ENCODE measurements around the gene WHRN. TPM values are rescaled to one million over a fixed set of nuclear protein-coding genes. Genes with fewer than 3 reads are reported as not detected.

The WHRN gene
- total RNA-seq, 4 donors from 2014 or later = 3.0 to 15.5 (median 6.6) TPM

- TF ChIP-seq CTCF (IDR thresholded peaks at IDR 0.05) = no peak
- DNase-seq (ENCODE audit: low spot score) (no peak), ATAC-seq (ENCODE audit: low FRiP score) (no peak)
These were observed 18.9 kb downstream of the WHRN start for GRCh38 chr9:114486205-114486963.

DNA sequence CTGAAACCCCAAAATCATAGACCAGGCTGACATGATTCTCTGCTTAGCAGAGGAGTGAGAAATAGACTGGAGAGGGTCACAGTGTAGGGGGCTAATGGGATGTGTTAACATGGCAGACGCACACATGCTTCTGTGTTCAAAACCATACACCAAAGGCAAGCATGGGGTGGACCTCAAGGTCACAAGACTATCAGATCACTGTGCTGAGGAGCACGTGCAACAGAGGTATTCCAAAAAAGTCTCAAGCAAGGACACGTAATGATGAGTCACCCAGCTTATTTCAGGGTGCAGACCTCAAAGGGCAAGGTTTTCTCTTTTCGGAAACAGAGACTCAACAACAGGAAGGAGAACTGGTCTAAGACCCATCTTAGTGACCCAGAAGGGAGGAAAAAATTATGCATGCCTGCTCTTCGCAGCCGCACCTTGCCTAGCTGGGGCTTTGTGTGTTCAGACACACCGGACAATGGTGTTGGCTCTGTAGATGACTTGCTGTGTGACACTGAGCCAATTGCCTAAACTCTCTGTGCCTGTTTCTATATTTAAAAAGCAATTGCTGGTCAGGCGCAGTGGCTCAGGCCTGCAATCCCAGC is 20.3 kb downstream of the WHRN start:
- ATAC-seq (ENCODE audit: low FRiP score) = no peak
- no peak for TF ChIP-seq CTCF (IDR thresholded peaks at IDR 0.05)
- no peak for DNase-seq (ENCODE audit: low spot score)

DNA sequence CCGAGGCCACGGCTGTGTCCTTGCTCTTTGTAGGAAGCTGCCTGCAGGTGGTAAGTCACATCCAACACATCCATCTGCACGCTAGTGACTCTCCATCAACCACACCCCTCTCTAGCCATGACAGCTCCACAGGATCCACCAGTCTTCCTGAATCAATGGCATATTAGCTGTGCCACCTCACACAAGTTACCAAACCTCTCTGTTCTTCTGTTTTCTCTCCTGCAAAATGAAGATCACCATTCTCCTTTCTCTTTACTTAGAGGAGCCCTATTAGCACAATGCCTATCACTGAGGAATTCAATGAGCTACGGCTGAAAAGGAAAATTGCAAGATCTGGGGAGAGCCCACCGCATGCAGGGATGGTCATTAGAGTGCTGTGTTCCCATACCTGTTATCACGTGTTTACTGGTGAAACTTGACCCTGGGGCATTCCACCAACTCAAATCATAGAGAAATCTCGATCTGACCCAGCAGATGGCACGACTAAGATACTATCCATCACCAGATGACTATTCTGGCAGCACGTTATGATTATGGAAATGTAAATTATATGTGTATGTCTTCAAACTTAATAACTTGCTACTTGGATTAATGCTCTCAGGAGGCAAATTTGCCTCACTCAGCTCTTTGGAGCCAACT is 20.9 kb downstream of the WHRN start:
- ATAC-seq (ENCODE audit: low FRiP score) (no peak), DNase-seq (ENCODE audit: low spot score) (no peak)
- no peak for TF ChIP-seq CTCF (IDR thresholded peaks at IDR 0.05)

- no peak for TF ChIP-seq CTCF (IDR thresholded peaks at IDR 0.05)
- DNase-seq (ENCODE audit: low spot score) (no peak), ATAC-seq (ENCODE audit: low FRiP score) (no peak)
These were observed 21.8 kb downstream of the WHRN start for GRCh38 chr9:114483499-114483898.

- TF ChIP-seq CTCF (IDR thresholded peaks at IDR 0.05) = no peak
- ATAC-seq (ENCODE audit: low FRiP score) = no peak
- no peak for DNase-seq (ENCODE audit: low spot score)
These were observed 22.7 kb downstream of the WHRN start for GRCh38 chr9:114482593-114482992.

DNA sequence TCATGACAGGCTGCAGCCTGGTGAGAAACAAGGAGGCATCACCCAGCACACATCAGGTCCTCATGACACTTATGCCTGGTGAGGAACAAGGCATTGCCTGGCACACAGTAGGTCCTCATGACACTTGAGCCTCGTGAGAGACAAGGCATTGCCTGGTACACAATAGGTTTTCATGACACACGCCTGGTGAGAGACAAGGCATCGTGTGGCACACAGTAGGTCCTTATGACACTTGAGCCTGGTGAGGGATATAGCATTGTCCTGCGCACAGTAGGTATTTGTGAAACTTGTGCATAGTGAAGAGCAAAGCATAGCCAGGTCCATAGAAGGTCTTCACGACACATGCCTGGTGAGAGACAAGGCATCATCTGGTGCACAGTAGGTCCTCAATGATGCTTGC is 23.5 kb downstream of the WHRN start:
- DNase-seq (ENCODE audit: low spot score) = no peak

More for the DNA sequence above, 23.5 kb downstream of the WHRN start:
- no peak for TF ChIP-seq CTCF (IDR thresholded peaks at IDR 0.05)
- no peak for ATAC-seq (ENCODE audit: low FRiP score)
